Nephron progenitor cell (in vitro differentiated cells): ENCODE results near the gene NKX6-2.

Experiments used
- DNase-seq: peaks from one replicate; pipeline ENCODE4 v3.0.0; 2021
- H3K27ac Mint-ChIP-seq: 2 replicates; pipeline ENCODE4 v1.8.0; 2021; ENCODE audit warnings: mild to moderate bottlenecking, moderate library complexity, mixed read lengths
- H3K27me3 Mint-ChIP-seq: 2 replicates; pipeline ENCODE4 v1.8.0; 2021; ENCODE audit warnings: mild to moderate bottlenecking, low read depth, mixed read lengths; ENCODE audit not compliant: poor library complexity
- H3K36me3 Mint-ChIP-seq: 2 replicates; pipeline ENCODE4 v1.8.0; 2021; ENCODE audit warnings: low read depth, mixed read lengths
- H3K4me1 Mint-ChIP-seq: 2 replicates; pipeline ENCODE4 v1.8.0; 2021; ENCODE audit warnings: mixed read lengths
- H3K4me3 Mint-ChIP-seq: 2 replicates; pipeline ENCODE4 v1.8.0; 2021; ENCODE audit warnings: mild to moderate bottlenecking, moderate library complexity, mixed read lengths
- H3K9me3 Mint-ChIP-seq: 2 replicates; pipeline ENCODE4 v1.8.0; 2021; ENCODE audit warnings: mild to moderate bottlenecking, moderate library complexity, mixed read lengths
- CTCF ChIP-seq: fragments of 200-600 bp; sonication (generic); IDR thresholded peaks from 2 replicates; pipeline ENCODE4 v1.5.0; 2021; ENCODE audit warnings: antibody characterized with exemption

The NKX6-2 gene

GRCh38 chr10:132770061-132771021, 15.6 kb downstream of the NKX6-2 start:
- no peak for DNase-seq
- Mint-ChIP-seq H3K4me1 (peaks cover 9% of the 10 kb centered on the region), H3K27ac (no peak overlapping the region), H3K27me3 (peaks cover 4% of the 10 kb centered on the region), H3K4me3 (no peak overlapping the region), H3K9me3 (peaks cover 13% of the 10 kb centered on the region), H3K36me3 (peaks cover 50% of the 10 kb centered on the region)
- TF ChIP-seq CTCF: no peak

GRCh38 chr10:132768346-132769248, 17.4 kb downstream of the NKX6-2 start:
- Mint-ChIP-seq H3K36me3 (peaks cover 45% of the 10 kb centered on the region), H3K27me3 (no peaks in the 10 kb centered on the region), H3K4me1 (peaks cover 17% of the 10 kb centered on the region)

GRCh38 chr10:132766291-132766690, 19.7 kb downstream of the NKX6-2 start:
- Mint-ChIP-seq H3K4me3 (no peak overlapping the region), H3K36me3 (peaks cover 50% of the 10 kb centered on the region), H3K4me1 (peaks cover 17% of the 10 kb centered on the region), H3K27ac (no peak overlapping the region), H3K9me3 (peaks cover 21% of the 10 kb centered on the region), H3K27me3 (peaks cover 2% of the 10 kb centered on the region)
- DNase-seq: no peak
- no peak for TF ChIP-seq CTCF

More at GRCh38 chr10:132768346-132769248, 17.4 kb downstream of the NKX6-2 start:
- H3K9me3 Mint-ChIP-seq: peaks cover 13% of the 10 kb centered on the region
- no peak overlapping the region for H3K27ac Mint-ChIP-seq
- TF ChIP-seq CTCF: no peak
- DNase-seq: no peak
- no peak overlapping the region for H3K4me3 Mint-ChIP-seq

- Mint-ChIP-seq H3K36me3 (peaks cover 50% of the 10 kb centered on the region), H3K27ac (no peak overlapping the region), H3K4me1 (peaks cover 17% of the 10 kb centered on the region), H3K27me3 (peaks cover 2% of the 10 kb centered on the region), H3K9me3 (peaks cover 24% of the 10 kb centered on the region), H3K4me3 (no peak overlapping the region)
- no peak for DNase-seq
- TF ChIP-seq CTCF: no peak
Observed at GRCh38 chr10:132765435-132765834, 20.5 kb downstream of the NKX6-2 start.

GRCh38 chr10:132764108-132764507, 21.8 kb downstream of the NKX6-2 start:
- TF ChIP-seq CTCF: no peak
- no peak overlapping the region for H3K4me3 Mint-ChIP-seq
- H3K36me3 Mint-ChIP-seq: peaks cover 45% of the 10 kb centered on the region
- H3K27ac Mint-ChIP-seq: peak overlapping the region; percentile 90
- peaks cover 17% of the 10 kb centered on the region for H3K4me1 Mint-ChIP-seq
- DNase-seq: no peak
- peaks cover 2% of the 10 kb centered on the region for H3K27me3 Mint-ChIP-seq
- H3K9me3 Mint-ChIP-seq: peaks cover 24% of the 10 kb centered on the region
